Nephron (organoid): ENCODE data around the gene PDE4D.
A peak's percentile ranks its signal among the peaks of the same experiment; 100 is the strongest.

ENCODE experiments used
- H3K27ac Mint-ChIP-seq, 3 experiments: 2 replicates each; pipeline ENCODE4 v1.8.0; 2020; ENCODE audit warnings: mixed read lengths in 3 of 3, mild to moderate bottlenecking in 2 of 3, moderate library complexity in 1 of 3
- H3K27me3 Mint-ChIP-seq: 2 replicates; pipeline ENCODE4 v1.8.0; 2021; ENCODE audit warnings: low read depth, mild to moderate bottlenecking, moderate library complexity, mixed read lengths
- H3K36me3 Mint-ChIP-seq: 2 replicates; pipeline ENCODE4 v1.8.0; 2020; ENCODE audit warnings: low read depth, mixed read lengths
- H3K4me1 Mint-ChIP-seq: 2 replicates; pipeline ENCODE4 v1.8.0; 2020; ENCODE audit warnings: mixed read lengths
- H3K4me3 Mint-ChIP-seq, 3 experiments: 2 replicates each; pipeline ENCODE4 v1.8.0; 2020; ENCODE audit warnings: mild to moderate bottlenecking in 3 of 3, mixed read lengths in 3 of 3, moderate library complexity in 2 of 3
- H3K9me3 Mint-ChIP-seq: 2 replicates; pipeline ENCODE4 v1.8.0; 2020; ENCODE audit warnings: mixed read lengths
- TF ChIP-seq, protein P1 (sequence below), 3 experiments: fragments of 200-600 bp; sonication (generic); IDR thresholded peaks; one replicate each; pipeline ENCODE4 v1.5.0; 2021; ENCODE audit warnings: antibody characterized with exemption in 3 of 3; ENCODE audit not compliant: unreplicated experiment in 3 of 3

PDE4D gene

DNA sequence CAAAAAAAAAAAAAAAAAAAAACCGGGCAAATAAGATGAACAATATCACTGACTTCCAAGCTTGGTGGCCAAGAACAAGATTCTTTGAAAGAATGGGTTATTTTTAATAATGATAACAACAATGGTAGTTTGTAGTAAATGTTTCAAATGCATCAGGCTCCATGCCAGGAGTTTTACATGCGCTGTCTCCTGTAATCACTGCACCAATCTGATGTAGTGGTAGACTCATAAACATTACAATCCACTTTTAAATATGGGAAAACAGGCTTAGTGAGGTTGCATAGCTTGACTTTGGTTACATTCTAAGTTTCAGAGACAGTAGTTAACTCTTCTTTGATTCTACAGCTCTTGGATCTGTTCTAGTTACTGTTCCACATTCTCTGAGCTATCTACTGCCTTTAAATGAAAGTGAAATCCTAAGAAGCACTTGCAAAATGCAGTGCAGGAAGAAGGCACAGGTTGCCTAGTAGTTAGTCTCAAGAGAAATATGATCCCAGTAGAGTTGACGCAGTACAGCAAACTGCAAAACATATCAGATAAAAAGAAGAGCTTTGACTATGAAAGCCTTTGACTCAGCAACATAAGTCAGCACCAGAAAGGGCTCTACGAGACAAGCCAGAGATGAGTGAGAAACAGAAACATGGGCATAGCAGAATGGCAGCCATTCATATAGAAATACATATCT is 62.1 kb downstream of the PDE4D start:
- Mint-ChIP-seq H3K27ac (peak overlapping the region; percentile 30 to 75 (median 30)), H3K4me3 (no peak overlapping the region), H3K9me3 (no peaks in the 10 kb centered on the region), H3K36me3 (no peaks in the 10 kb centered on the region), H3K4me1 (peaks cover 52% of the 10 kb centered on the region), H3K27me3 (peaks cover 5% of the 10 kb centered on the region)
- TF ChIP-seq, protein P1, sequence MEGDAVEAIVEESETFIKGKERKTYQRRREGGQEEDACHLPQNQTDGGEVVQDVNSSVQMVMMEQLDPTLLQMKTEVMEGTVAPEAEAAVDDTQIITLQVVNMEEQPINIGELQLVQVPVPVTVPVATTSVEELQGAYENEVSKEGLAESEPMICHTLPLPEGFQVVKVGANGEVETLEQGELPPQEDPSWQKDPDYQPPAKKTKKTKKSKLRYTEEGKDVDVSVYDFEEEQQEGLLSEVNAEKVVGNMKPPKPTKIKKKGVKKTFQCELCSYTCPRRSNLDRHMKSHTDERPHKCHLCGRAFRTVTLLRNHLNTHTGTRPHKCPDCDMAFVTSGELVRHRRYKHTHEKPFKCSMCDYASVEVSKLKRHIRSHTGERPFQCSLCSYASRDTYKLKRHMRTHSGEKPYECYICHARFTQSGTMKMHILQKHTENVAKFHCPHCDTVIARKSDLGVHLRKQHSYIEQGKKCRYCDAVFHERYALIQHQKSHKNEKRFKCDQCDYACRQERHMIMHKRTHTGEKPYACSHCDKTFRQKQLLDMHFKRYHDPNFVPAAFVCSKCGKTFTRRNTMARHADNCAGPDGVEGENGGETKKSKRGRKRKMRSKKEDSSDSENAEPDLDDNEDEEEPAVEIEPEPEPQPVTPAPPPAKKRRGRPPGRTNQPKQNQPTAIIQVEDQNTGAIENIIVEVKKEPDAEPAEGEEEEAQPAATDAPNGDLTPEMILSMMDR (IDR thresholded peaks at IDR 0.05; ENCODE audit: unreplicated experiment in 3 of 3) = no peak

DNA sequence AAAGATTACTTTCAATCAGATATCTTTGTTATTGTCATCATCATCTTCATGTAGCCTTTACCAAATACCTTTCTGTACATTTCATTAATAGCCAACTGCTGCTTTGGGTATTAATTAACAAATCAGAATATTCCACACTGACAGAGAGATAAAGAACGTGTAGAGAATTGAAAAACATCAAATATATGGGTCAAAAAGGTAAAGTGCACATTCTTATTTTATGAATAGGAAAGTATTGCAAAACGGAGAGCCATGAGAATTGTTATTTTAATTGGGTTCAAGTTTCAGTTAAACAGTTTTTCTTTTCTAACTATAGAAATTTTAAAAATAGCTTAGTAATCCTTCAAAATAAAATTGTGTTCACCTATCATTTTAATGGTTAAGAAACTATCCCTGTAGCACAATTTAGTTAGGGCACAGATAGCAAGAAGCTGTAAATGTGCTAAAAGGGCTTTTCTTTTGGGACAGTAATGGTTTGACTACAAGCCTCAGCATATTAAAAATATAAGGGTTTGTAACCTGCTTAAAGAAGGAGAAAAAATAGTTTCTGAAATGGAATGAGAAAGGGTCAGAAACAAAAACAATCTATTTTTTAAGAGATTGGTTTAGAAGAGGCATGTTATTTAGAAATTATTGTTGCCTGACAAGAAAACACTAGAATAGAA is 62.9 kb downstream of the PDE4D start:
- Mint-ChIP-seq H3K36me3 (no peaks in the 10 kb centered on the region), H3K27me3 (peaks cover 5% of the 10 kb centered on the region), H3K4me1 (peaks cover 52% of the 10 kb centered on the region), H3K4me3 (no peak overlapping the region), H3K27ac (peak overlapping the region; percentile 30 to 75 (median 30)), H3K9me3 (no peaks in the 10 kb centered on the region)
- TF ChIP-seq, protein P1 (IDR thresholded peaks at IDR 0.05; ENCODE audit: unreplicated experiment in 3 of 3) = no peak

DNA sequence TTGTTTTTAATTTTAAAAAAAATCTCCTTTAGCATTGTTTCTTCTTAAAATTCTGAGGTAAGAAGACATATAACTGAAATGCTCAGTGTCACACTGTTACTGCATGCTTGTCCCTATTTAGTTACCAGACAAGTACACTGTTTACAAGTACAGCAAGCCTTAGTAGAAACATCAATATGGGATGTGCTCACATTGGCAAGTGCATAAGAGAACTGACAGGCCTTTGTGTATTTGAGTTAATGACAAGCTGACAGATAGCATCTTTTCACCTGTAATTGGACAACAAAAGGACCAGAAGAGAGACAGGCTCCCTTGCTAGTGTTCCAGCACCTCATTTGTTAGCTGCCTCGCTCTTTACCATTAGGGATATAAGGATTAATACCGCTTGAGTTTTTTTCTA is 63.6 kb downstream of the PDE4D start:
- H3K4me1 Mint-ChIP-seq = peaks cover 52% of the 10 kb centered on the region
- H3K27ac Mint-ChIP-seq = peak overlapping the region in 2 of 3 experiments; percentile 37 to 81
- H3K27me3 Mint-ChIP-seq = peaks cover 5% of the 10 kb centered on the region
- no peaks in the 10 kb centered on the region for H3K9me3 Mint-ChIP-seq
- TF ChIP-seq, protein P1 (IDR thresholded peaks at IDR 0.05; ENCODE audit: unreplicated experiment in 3 of 3) = no peak
- H3K4me3 Mint-ChIP-seq = no peak overlapping the region
- no peaks in the 10 kb centered on the region for H3K36me3 Mint-ChIP-seq

DNA sequence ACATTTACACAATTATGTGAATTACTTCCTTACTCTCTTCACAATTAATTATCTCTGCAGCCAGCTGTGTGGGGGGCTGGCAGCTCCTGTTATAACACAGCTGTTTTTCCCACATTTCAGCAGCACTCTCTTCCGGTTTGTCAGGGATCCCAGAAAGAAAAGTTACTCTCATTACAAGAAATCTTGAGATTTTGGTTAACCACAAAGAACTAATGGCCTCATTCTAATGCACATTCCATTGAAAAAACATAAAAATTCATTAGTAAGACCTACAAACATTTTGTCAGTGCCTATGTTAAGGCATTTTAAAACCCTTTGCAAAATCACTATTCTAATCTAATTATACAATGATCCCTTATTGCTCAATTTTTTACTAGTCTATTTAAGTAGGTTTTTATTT is 64.1 kb downstream of the PDE4D start:
- H3K4me1 Mint-ChIP-seq = peaks cover 52% of the 10 kb centered on the region
- H3K9me3 Mint-ChIP-seq = no peaks in the 10 kb centered on the region
- no peak overlapping the region for H3K4me3 Mint-ChIP-seq
- peaks cover 5% of the 10 kb centered on the region for H3K27me3 Mint-ChIP-seq
- no peaks in the 10 kb centered on the region for H3K36me3 Mint-ChIP-seq
- TF ChIP-seq, protein P1 (IDR thresholded peaks at IDR 0.05; ENCODE audit: unreplicated experiment in 3 of 3) = no peak
- peak overlapping the region; percentile 33 to 81 (median 37) for H3K27ac Mint-ChIP-seq

DNA sequence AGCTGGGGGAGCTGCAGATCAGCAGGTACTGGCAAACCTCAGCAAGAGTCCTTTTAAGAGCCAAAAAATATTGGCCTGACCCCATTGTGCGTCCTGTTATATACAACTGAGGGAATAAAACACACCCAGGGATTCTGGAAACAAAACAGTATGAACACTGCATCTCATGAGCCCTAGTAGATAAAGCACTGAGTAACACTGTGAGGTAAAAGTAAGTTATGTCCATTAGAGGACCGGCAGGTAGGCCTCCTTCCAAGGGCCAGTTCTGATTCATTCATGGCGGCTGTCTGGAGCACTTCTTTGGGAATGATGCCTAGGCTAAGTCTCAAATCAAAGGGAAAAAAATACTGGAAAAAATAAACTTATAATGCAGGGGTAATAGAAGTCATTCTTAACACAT is 64.9 kb downstream of the PDE4D start:
- H3K4me3 Mint-ChIP-seq = no peak overlapping the region
- H3K27ac Mint-ChIP-seq = peak overlapping the region; percentile 33 to 81 (median 37)
- TF ChIP-seq, protein P1 (IDR thresholded peaks at IDR 0.05; ENCODE audit: unreplicated experiment in 3 of 3) = no peak
- no peaks in the 10 kb centered on the region for H3K9me3 Mint-ChIP-seq
- no peaks in the 10 kb centered on the region for H3K36me3 Mint-ChIP-seq
- peaks cover 54% of the 10 kb centered on the region for H3K4me1 Mint-ChIP-seq
- peaks cover 5% of the 10 kb centered on the region for H3K27me3 Mint-ChIP-seq
